Measurements from ENCODE around the gene P3H1. TPM values are rescaled to one million over a fixed set of nuclear protein-coding genes. Genes with fewer than 3 reads are reported as not detected.

The P3H1 gene
- total and polyA plus RNA-seq, 3 experiments from 2014 or later, result 11.1 to 38.5 (median 35.6) TPM

- POLR2A ChIA-PET, result no interaction called here
- Histone ChIP-seq H3K4me3 (ENCODE audit: low read length) (no peak overlapping the region), H3K36me3 (ENCODE audit: insufficient read depth, low read length) (peaks cover 4% of the 10 kb centered on the region), H3K9me3 (ENCODE audit: low read length) (no peaks in the 10 kb centered on the region), H3K4me1 (ENCODE audit: insufficient read depth, low read length) (peaks cover 31% of the 10 kb centered on the region), H3K27me3 (ENCODE audit: insufficient read depth, low read length, poor library complexity, severe bottlenecking) (no peaks in the 10 kb centered on the region), H3K27ac (ENCODE audit: low read depth, low read length) (no peak overlapping the region)
- no peak for DNase-seq
- Mint-ChIP-seq H3K4me3 (peak overlapping the region in 5 of 7 donors; percentile 39 to 74 (median 49)), H3K36me3 (peaks cover 2 to 46% (median 6%) of the 10 kb centered on the region in 3 donors), H3K27me3 (peaks cover 0 to 1% of the 10 kb centered on the region in 2 donors), H3K4me1 (peaks cover 32 to 54% (median 53%) of the 10 kb centered on the region in 3 donors), H3K27ac (peak overlapping the region in 4 of 8 donors; percentile 27 to 55 (median 37)), H3K9me3 (no peaks in the 10 kb centered on the region)
- CTCF ChIA-PET, result interaction anchor here (2.0 kb wide), 1 partner anchor 8 kb away, joined by 6 read pairs; no protein-coding TSS in a partner anchor
Measured at GRCh38 chr1:42769811-42770210, 3.0 kb upstream of the P3H1 start.

GRCh38 chr1:42768172-42768571 is 1.3 kb upstream of the P3H1 start:
- H3K36me3 Mint-ChIP-seq, result peaks cover 0 to 31% (median 5%) of the 10 kb centered on the region in 3 donors
- H3K27ac Mint-ChIP-seq, result peak overlapping the region in 6 of 8 donors; percentile 64 to 97 (median 94)
- no peak overlapping the region for H3K4me3 Mint-ChIP-seq
- ChIA-PET CTCF (interaction anchor here (2.0 to 3.1 kb wide), 2 partner anchors 9 to 84 kb away, joined by 6 to 15 read pairs; no protein-coding TSS in a partner anchor), POLR2A (interaction anchor here (1.9 kb wide), 1 partner anchor 78 kb away, joined by 18 read pairs; the partner anchor contains the start of gene ZNF691)
- Histone ChIP-seq H3K36me3 (ENCODE audit: insufficient read depth, low read length) (no peaks in the 10 kb centered on the region), H3K9me3 (ENCODE audit: low read length) (no peaks in the 10 kb centered on the region), H3K4me1 (ENCODE audit: insufficient read depth, low read length) (peaks cover 37% of the 10 kb centered on the region), H3K4me3 (ENCODE audit: low read length) (peak overlapping the region; percentile 83), H3K27ac (ENCODE audit: low read depth, low read length) (peak overlapping the region; percentile 90), H3K27me3 (ENCODE audit: insufficient read depth, low read length, poor library complexity, severe bottlenecking) (no peaks in the 10 kb centered on the region)
- peaks cover 31 to 50% (median 45%) of the 10 kb centered on the region in 3 donors for H3K4me1 Mint-ChIP-seq
- H3K27me3 Mint-ChIP-seq, result peaks cover 0 to 1% of the 10 kb centered on the region in 2 donors
- no peaks in the 10 kb centered on the region for H3K9me3 Mint-ChIP-seq
- DNase-seq, result no peak

- Histone ChIP-seq H3K27ac (ENCODE audit: low read depth, low read length) (peak overlapping the region; percentile 90), H3K27me3 (ENCODE audit: insufficient read depth, low read length, poor library complexity, severe bottlenecking) (no peaks in the 10 kb centered on the region), H3K9me3 (ENCODE audit: low read length) (no peaks in the 10 kb centered on the region), H3K4me3 (ENCODE audit: low read length) (peak overlapping the region; percentile 83), H3K4me1 (ENCODE audit: insufficient read depth, low read length) (peaks cover 37% of the 10 kb centered on the region), H3K36me3 (ENCODE audit: insufficient read depth, low read length) (no peaks in the 10 kb centered on the region)
- Mint-ChIP-seq H3K4me1 (peaks cover 27 to 45% (median 41%) of the 10 kb centered on the region in 3 donors), H3K27me3 (no peaks in the 10 kb centered on the region), H3K4me3 (no peak overlapping the region), H3K9me3 (no peaks in the 10 kb centered on the region), H3K27ac (peak overlapping the region; percentile 64 to 97 (median 94)), H3K36me3 (peaks cover 0 to 28% (median 5%) of the 10 kb centered on the region in 3 donors)
- no peak for DNase-seq
- CTCF ChIA-PET, result interaction anchor here (0.7 to 3.1 kb wide), 14 partner anchors 10 to 306 kb away, joined by 3 to 17 read pairs (median 6); partner anchors contain the start of genes PPIH and ZNF691
- POLR2A ChIA-PET, result interaction anchor here (0.6 to 2.8 kb wide), 10 partner anchors 18 to 1179 kb away, joined by 3 to 45 read pairs (median 6); partner anchors contain the start of genes CCDC30, ERMAP, IPO13 and SVBP
Measured at GRCh38 chr1:42767510-42768000, 727 bp upstream of the P3H1 start.

GRCh38 chr1:42765832-42766740 is 742 bp downstream of the P3H1 start:
- H3K36me3 ChIP-seq (ENCODE audit: insufficient read depth, low read length), result no peaks in the 10 kb centered on the region
- no peaks in the 10 kb centered on the region for H3K9me3 ChIP-seq (ENCODE audit: low read length)
- ChIA-PET POLR2A (interaction anchor here (0.6 to 2.8 kb wide), 18 partner anchors 18 to 1181 kb away, joined by 3 to 45 read pairs (median 4); partner anchors contain the start of genes CCDC30, ERMAP, IPO13 and PPIH), CTCF (interaction anchor here (0.6 to 3.1 kb wide), 16 partner anchors 8 to 428 kb away, joined by 3 to 17 read pairs (median 4); partner anchors contain the start of genes PPIH and ZNF691)
- DNase-seq, result peak in 4 of 5 donors; percentile 6 to 60 (median 18)
- H3K9me3 Mint-ChIP-seq, result no peaks in the 10 kb centered on the region
- no peaks in the 10 kb centered on the region for H3K27me3 ChIP-seq (ENCODE audit: insufficient read depth, low read length, poor library complexity, severe bottlenecking)
- peaks cover 0 to 35% (median 5%) of the 10 kb centered on the region in 3 donors for H3K36me3 Mint-ChIP-seq
- H3K27ac Mint-ChIP-seq, result peak overlapping the region in 2 of 8 donors; percentile 78 to 88
- peaks cover 23 to 42% (median 33%) of the 10 kb centered on the region in 3 donors for H3K4me1 Mint-ChIP-seq
- H3K27me3 Mint-ChIP-seq, result no peaks in the 10 kb centered on the region
- peak overlapping the region; percentile 80 for H3K27ac ChIP-seq (ENCODE audit: low read depth, low read length)
- peak overlapping the region; percentile 73 for H3K4me3 ChIP-seq (ENCODE audit: low read length)
- H3K4me3 Mint-ChIP-seq, result no peak overlapping the region
- peaks cover 36% of the 10 kb centered on the region for H3K4me1 ChIP-seq (ENCODE audit: insufficient read depth, low read length)

GRCh38 chr1:42765269-42765668 is 1.6 kb downstream of the P3H1 start:
- H3K9me3 Mint-ChIP-seq, result no peaks in the 10 kb centered on the region
- H3K4me1 ChIP-seq (ENCODE audit: insufficient read depth, low read length), result peaks cover 31% of the 10 kb centered on the region
- no peak overlapping the region for H3K4me3 Mint-ChIP-seq
- DNase-seq, result no peak
- no peaks in the 10 kb centered on the region for H3K9me3 ChIP-seq (ENCODE audit: low read length)
- H3K27me3 Mint-ChIP-seq, result no peaks in the 10 kb centered on the region
- ChIA-PET POLR2A (interaction anchor here (1.7 to 2.8 kb wide), 3 partner anchors 82 to 308 kb away, joined by 7 to 45 read pairs (median 12); partner anchors contain the start of genes PPIH and YBX1), CTCF (interaction anchor here (1.2 to 3.1 kb wide), 4 partner anchors 8 to 103 kb away, joined by 3 to 17 read pairs (median 9); no protein-coding TSS in a partner anchor)
- peaks cover 18 to 35% (median 26%) of the 10 kb centered on the region in 3 donors for H3K4me1 Mint-ChIP-seq
- H3K4me3 ChIP-seq (ENCODE audit: low read length), result peak overlapping the region; percentile 73
- H3K36me3 Mint-ChIP-seq, result peaks cover 0 to 30% (median 4%) of the 10 kb centered on the region in 3 donors
- H3K27me3 ChIP-seq (ENCODE audit: insufficient read depth, low read length, poor library complexity, severe bottlenecking), result no peaks in the 10 kb centered on the region
- H3K36me3 ChIP-seq (ENCODE audit: insufficient read depth, low read length), result no peaks in the 10 kb centered on the region
- no peak overlapping the region for H3K27ac Mint-ChIP-seq
- peak overlapping the region; percentile 80 for H3K27ac ChIP-seq (ENCODE audit: low read depth, low read length)

- Histone ChIP-seq H3K27ac (ENCODE audit: low read depth, low read length) (no peak overlapping the region), H3K9me3 (ENCODE audit: low read length) (no peaks in the 10 kb centered on the region), H3K27me3 (ENCODE audit: insufficient read depth, low read length, poor library complexity, severe bottlenecking) (no peaks in the 10 kb centered on the region), H3K4me1 (ENCODE audit: insufficient read depth, low read length) (peaks cover 15% of the 10 kb centered on the region), H3K36me3 (ENCODE audit: insufficient read depth, low read length) (peaks cover 19% of the 10 kb centered on the region), H3K4me3 (ENCODE audit: low read length) (no peak overlapping the region)
- peak overlapping the region in 1 of 7 donors; percentile 24 for H3K4me3 Mint-ChIP-seq
- H3K36me3 Mint-ChIP-seq, result peaks cover 0 to 43% (median 10%) of the 10 kb centered on the region in 3 donors
- H3K27me3 Mint-ChIP-seq, result no peaks in the 10 kb centered on the region
- H3K4me1 Mint-ChIP-seq, result peaks cover 0 to 8% (median 4%) of the 10 kb centered on the region in 3 donors
- CTCF ChIA-PET, result interaction anchor here (0.6 to 1.1 kb wide), 2 partner anchors 84 to 219 kb away, joined by 3 read pairs; partner anchors contain the start of gene ZNF691
- DNase-seq, result no peak
- peak overlapping the region in 1 of 8 donors; percentile 51 for H3K27ac Mint-ChIP-seq
- POLR2A ChIA-PET, result no interaction called here
- H3K9me3 Mint-ChIP-seq, result no peaks in the 10 kb centered on the region
Measured at GRCh38 chr1:42762269-42762668, 4.6 kb downstream of the P3H1 start.

GRCh38 chr1:42761567-42761966 is 5.3 kb downstream of the P3H1 start:
- H3K36me3 ChIP-seq (ENCODE audit: insufficient read depth, low read length), result peaks cover 23% of the 10 kb centered on the region
- no peak for DNase-seq
- Mint-ChIP-seq H3K4me3 (no peak overlapping the region), H3K27me3 (no peaks in the 10 kb centered on the region), H3K9me3 (no peaks in the 10 kb centered on the region), H3K27ac (peak overlapping the region in 1 of 8 donors; percentile 63), H3K36me3 (peaks cover 6 to 45% (median 13%) of the 10 kb centered on the region in 3 donors), H3K4me1 (peaks cover 4 to 7% (median 5%) of the 10 kb centered on the region in 3 donors)
- POLR2A ChIA-PET, result no interaction called here
- H3K9me3 ChIP-seq (ENCODE audit: low read length), result no peaks in the 10 kb centered on the region
- no peak overlapping the region for H3K27ac ChIP-seq (ENCODE audit: low read depth, low read length)
- H3K4me1 ChIP-seq (ENCODE audit: insufficient read depth, low read length), result peaks cover 15% of the 10 kb centered on the region
- CTCF ChIA-PET, result no interaction called here
- no peaks in the 10 kb centered on the region for H3K27me3 ChIP-seq (ENCODE audit: insufficient read depth, low read length, poor library complexity, severe bottlenecking)
- H3K4me3 ChIP-seq (ENCODE audit: low read length), result no peak overlapping the region
